Measurements from ENCODE around the gene HOXB5.

The HOXB5 gene

GRCh38 chr17:48601539-48602425 is 8.2 kb upstream of the HOXB5 start:
- DNase-seq (ENCODE audit: low spot score): no peak

DNA sequence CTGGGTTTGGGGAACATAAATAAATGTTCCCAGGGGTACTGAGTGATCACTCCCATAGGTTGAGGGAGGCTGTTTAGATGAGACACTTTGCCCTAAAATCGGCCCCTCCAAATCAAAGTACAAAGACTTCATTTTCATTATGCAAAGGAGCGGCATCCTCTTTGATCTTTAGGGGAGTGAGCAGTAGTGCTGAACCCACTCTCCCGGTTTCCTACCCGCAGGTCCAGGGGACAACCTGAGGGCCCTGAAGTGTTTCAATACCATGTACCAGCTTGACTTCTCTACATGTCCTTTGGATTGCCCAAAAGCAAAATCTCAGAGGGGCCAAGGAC is 7.6 kb upstream of the HOXB5 start:
- no peak for DNase-seq (ENCODE audit: low spot score)

GRCh38 chr17:48600244-48601098 is 6.9 kb upstream of the HOXB5 start:
- no peak for DNase-seq (ENCODE audit: low spot score)

GRCh38 chr17:48599354-48599753 is 5.8 kb upstream of the HOXB5 start:
- DNase-seq (ENCODE audit: low spot score): no peak

GRCh38 chr17:48598736-48599135 is 5.2 kb upstream of the HOXB5 start:
- DNase-seq (ENCODE audit: low spot score): no peak

DNA sequence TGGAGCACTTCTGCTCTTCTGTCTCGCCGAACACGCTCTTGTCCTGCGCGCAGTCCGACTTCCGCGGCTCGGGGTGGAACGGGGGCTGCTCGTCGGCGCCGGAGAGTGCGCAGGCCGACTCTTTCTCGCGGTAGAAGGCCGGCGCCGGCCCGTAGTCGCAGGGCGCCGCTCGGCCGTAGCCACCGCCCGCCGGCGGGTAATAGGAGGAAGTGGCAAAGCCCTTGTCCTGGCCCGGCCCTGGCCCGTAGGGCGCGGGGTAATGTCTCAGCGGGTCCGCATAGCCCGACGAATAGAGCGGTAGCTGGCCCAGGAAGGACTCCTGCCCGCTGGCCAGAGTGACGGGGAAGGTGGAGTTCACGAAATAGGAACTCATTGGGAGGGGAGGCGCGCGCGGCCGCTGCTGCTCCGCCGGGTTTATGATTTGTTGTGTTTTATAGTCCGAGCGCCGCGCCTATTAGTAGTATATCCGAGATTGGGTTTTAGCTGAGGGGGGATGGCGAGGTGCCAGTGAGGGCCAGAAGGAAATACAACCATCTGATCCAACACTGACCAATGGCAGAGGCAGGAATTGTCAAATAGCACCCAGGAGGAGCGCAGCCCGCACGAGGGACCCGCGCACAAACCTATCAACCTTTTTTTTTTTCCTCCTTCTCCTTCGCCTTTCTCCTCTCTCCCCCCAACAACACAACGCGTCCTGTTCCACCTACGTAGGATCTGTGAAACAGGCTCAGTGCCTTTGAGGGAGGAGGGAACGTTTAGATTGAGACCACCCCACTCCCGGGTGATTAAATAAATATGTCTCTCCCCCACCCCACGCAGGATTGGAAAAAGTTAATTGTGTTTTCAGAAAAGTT is 4.4 kb upstream of the HOXB5 start:
- peak; percentile 86 for DNase-seq (ENCODE audit: low spot score)

GRCh38 chr17:48597528-48597777 is 3.9 kb upstream of the HOXB5 start:
- no peak for DNase-seq (ENCODE audit: low spot score)

- DNase-seq (ENCODE audit: low spot score): peak; percentile 81
Observed at GRCh38 chr17:48596735-48597527, 3.4 kb upstream of the HOXB5 start.

GRCh38 chr17:48596000-48596734 is 2.6 kb upstream of the HOXB5 start:
- no peak for DNase-seq (ENCODE audit: low spot score)

- DNase-seq (ENCODE audit: low spot score): no peak
Observed at GRCh38 chr17:48595278-48595999, 1.9 kb upstream of the HOXB5 start.

DNA sequence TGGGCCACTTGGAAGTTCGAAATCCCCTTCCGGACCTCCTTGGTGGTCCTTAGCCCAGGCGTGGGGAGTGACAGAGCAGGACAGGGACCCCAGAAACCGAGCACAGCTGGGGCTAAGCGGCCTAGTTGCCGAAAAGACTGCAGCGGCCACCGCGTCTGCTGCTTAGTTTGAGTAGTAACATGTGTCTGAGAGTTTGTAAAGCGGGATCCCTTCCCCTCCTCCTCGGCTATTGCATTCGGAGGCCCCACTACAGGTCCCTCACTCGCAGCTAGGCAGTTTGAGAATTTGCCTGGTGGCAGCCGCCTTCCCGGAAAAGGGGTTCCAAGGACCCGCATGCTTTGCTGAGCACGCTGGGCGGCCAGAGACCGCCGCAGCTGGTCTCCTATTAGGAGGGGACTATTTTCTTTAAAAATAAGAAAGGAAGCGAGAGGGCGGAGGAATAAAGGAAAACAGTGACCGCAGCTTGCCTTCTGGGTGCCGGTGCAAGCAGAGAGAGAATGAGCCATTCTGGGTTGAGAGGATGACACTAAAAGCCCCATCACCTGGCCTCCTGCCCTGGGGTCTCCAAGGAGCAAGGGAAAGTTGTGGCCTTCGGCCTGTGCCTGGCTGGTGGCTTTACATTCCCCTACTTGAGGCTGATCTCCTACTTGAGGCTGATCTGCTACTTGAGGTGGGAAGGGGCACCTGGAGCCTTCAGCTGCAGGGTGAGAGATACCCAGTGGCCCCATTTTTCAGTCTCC is 1.1 kb upstream of the HOXB5 start:
- no peak for DNase-seq (ENCODE audit: low spot score)

DNA sequence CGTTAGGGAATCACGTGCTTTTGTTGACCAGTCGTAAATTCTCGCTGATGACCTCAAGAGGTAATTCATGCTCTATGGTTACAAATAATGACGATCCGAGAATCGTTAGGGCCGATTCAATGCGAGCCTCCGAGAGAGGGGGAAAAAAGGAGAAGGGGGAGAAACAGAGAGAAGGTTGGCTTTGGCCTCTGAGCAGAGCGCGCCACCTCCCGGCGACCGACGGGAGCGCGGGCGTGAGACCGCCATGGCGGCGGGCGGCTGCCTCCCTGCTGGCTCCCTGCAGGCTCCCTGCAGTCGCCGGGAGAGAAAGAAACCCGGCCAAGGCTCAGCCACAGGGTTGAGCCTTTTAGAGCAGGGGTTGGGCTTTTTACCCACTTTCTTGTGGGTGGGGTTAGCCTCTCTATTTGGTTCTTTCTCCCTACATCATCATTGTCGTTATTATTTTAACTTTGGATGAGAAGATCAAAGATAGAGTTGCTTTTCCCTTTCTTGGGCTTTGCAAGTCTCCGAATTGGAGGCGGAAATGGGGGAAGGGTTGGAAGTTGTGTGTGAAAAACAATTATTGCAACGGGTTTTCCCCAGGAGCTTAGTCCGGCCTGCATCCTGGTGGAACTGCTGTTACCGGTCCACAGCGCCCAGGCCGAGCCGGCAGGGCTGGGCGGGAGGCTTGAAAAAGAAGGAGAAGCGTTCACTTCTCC is 410 bp upstream of the HOXB5 start:
- DNase-seq (ENCODE audit: low spot score): peak; percentile 91

- no peak for DNase-seq (ENCODE audit: low spot score)
Observed at GRCh38 chr17:48592577-48592976, 1.0 kb downstream of the HOXB5 start.

DNA sequence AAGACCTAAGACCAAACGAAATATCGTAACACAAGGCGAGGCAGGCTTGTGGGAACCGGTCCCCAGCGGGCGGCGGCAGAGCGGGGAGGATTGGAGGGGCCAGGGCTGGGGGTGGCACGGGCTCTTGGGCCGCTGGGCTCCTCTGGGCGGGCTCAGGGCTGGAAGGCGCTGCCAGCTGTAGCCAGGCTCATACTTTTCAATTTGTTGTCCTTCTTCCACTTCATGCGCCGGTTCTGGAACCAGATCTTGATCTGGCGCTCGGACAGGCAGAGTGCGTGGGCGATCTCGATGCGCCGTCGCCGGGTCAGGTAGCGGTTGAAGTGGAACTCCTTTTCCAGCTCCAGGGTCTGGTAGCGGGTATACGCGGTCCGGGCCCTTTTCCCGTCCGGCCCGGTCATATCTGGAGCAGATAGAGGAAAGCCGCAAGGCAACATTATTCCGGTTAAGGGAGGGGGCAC is 1.5 kb downstream of the HOXB5 start:
- DNase-seq (ENCODE audit: low spot score): no peak

GRCh38 chr17:48591255-48592056 is 2.1 kb downstream of the HOXB5 start:
- no peak for DNase-seq (ENCODE audit: low spot score)

- DNase-seq (ENCODE audit: low spot score): no peak
Observed at GRCh38 chr17:48590607-48591161, 2.9 kb downstream of the HOXB5 start.

- DNase-seq (ENCODE audit: low spot score): peak; percentile 42
Observed at GRCh38 chr17:48589831-48590606, 3.6 kb downstream of the HOXB5 start, which contains the start of gene HOXB3. HOXB3 (minus strand) TSS chr17:48590241; CDS start chr17:48552474, 37,767 bp downstream.
